ENCODE measurements around the gene AQP6.

DNA sequence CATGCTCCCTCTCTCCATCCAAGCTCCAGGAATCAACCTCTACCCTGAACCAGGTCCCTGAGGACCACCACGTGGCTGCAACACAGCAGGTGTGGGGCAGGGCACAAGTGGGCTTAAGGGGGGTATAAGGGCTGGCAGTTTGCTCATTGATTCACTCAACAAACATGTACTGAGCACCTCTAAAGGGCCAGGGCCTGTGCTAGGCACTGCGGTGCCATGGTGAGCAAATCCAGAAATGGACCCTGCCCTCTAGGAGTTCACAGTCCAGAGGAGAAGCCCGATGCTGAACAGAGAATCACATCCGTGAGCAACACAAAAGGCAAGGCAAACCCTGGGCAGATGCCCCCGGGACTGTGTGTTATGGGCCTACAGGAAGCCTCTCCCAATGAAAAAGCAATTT lies 28.7 kb upstream of the AQP6 start:
- no peak for TF ChIP-seq TAF1 (IDR thresholded peaks at IDR 0.05; ENCODE audit: borderline replicate concordance, low read depth, low read length)
- TF ChIP-seq, protein P1, sequence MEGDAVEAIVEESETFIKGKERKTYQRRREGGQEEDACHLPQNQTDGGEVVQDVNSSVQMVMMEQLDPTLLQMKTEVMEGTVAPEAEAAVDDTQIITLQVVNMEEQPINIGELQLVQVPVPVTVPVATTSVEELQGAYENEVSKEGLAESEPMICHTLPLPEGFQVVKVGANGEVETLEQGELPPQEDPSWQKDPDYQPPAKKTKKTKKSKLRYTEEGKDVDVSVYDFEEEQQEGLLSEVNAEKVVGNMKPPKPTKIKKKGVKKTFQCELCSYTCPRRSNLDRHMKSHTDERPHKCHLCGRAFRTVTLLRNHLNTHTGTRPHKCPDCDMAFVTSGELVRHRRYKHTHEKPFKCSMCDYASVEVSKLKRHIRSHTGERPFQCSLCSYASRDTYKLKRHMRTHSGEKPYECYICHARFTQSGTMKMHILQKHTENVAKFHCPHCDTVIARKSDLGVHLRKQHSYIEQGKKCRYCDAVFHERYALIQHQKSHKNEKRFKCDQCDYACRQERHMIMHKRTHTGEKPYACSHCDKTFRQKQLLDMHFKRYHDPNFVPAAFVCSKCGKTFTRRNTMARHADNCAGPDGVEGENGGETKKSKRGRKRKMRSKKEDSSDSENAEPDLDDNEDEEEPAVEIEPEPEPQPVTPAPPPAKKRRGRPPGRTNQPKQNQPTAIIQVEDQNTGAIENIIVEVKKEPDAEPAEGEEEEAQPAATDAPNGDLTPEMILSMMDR (IDR thresholded peaks at IDR 0.05 in 2 of 3, conservative IDR thresholded peaks at IDR 0.05 in 1 of 3; ENCODE audit: control insufficient read depth in 2 of 3, extremely low read depth in 1 of 3, insufficient read depth in 1 of 3, low read depth in 3 of 3, low read length in 3 of 3): no peak
- TF ChIP-seq KLF5 (IDR thresholded peaks at IDR 0.05; ENCODE audit: partially characterized antibody): no peak
- no peak for TF ChIP-seq SP1 (IDR thresholded peaks at IDR 0.05; ENCODE audit: low read depth, low read length)
- TF ChIP-seq RCOR1 (conservative IDR thresholded peaks at IDR 0.05; ENCODE audit: low read depth, low read length): no peak
- no peak for TF ChIP-seq EP300 (IDR thresholded peaks at IDR 0.05; ENCODE audit: borderline replicate concordance in 1 of 2, control insufficient read depth in 1 of 2, low read depth in 2 of 2, low read length in 2 of 2)
- no peak for TF ChIP-seq POLR2A (IDR thresholded peaks at IDR 0.05; ENCODE audit: low read depth, low read length)
- TF ChIP-seq ZNF274 (IDR thresholded peaks at IDR 0.05; ENCODE audit: insufficient read depth, insufficient read length): no peak
- no peak for TF ChIP-seq BMI1 (IDR thresholded peaks at IDR 0.05; ENCODE audit: borderline replicate concordance)
- no peak for TF ChIP-seq POLR2AphosphoS5 (IDR thresholded peaks at IDR 0.05; ENCODE audit: low read length)
